Midbrain (tissue), 1 donor: ENCODE data around the gene TBX10.
"Not testable (repeated sequence)": the region's sequence is repeated elsewhere in the genome, so short reads cannot be mapped to it uniquely, and the experiment has no call there.

Source experiments
- DNase-seq: peaks from one replicate; lab custom pipeline; 2025; lab: John Stamatoyannopoulos, UW

The TBX10 gene

DNA sequence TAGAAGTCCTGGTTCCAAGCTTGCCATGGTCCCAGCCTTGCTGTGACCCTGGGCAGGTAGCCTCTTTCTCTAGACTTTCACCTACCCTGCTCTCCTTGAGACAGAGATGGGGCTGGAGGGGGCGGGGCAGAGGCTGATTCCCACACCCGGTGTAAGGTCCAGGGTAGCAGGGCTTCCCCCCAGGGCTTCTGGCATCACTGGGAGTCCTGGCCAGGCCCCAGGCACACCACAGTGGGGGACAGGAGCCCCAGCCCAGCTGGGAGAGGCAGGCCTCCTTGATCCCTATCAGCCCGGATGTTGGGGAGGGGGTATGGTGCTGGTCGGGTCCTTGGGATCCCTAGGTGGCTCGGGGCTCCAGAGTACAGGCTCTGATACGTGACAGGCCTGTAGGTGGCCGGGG is 8.2 kb downstream of the TBX10 start:
- no peak for DNase-seq

DNA sequence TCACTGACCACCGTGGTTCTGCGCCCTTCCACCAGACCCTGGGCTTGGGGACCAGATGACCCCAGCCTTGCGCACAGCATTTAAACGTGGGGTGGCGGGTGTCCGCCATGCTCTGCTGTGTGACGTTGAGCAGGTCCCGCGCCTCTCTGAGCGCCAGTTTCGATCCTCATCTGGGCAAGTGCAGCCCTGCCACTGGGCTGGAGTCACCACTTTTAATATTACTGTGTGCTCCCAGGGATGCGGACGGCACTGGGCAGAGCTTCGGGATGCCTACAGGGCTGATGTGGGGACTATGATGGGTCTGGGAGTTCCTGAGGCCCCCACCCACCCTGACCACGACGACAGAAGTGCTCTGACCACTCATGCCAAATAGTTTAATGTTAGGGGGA is 8.6 kb downstream of the TBX10 start:
- DNase-seq, result no peak

DNA sequence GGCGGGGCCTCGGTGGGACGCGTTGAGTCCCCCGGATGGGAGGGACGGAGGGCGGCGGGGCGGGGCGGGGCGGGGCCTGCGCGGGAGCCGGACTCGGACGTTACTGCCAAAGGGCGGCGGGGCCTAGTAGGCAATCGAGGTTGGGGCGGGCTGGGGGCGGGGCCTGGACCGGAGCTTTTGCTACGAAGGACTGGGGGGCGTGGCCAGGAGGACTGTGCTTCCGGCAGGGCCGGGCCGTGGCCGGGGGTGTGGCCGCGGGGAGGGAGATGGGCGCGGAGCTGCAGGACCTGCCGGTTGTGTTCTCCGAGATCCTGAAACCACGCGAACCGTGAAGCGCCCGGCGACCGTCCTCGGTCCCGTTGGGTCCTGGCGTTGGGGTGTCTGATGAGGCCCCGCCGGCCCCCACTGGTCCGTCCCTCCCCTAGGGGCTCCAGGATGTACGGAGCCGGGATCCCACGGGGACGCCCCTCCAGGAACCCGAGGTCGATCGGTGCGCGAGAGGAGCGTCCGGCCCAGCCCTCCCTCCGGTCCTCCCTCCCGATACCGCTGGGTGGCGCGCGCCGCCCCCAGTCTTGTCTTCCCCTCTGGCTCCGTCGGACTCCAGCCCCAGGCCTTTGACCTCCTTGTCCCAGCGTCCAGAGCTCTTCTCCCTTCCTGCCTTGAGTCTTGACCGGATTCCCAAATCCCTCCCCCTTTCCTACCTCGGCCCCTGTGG is 9.2 kb downstream of the TBX10 start:
- DNase-seq, result peak; percentile 97

DNA sequence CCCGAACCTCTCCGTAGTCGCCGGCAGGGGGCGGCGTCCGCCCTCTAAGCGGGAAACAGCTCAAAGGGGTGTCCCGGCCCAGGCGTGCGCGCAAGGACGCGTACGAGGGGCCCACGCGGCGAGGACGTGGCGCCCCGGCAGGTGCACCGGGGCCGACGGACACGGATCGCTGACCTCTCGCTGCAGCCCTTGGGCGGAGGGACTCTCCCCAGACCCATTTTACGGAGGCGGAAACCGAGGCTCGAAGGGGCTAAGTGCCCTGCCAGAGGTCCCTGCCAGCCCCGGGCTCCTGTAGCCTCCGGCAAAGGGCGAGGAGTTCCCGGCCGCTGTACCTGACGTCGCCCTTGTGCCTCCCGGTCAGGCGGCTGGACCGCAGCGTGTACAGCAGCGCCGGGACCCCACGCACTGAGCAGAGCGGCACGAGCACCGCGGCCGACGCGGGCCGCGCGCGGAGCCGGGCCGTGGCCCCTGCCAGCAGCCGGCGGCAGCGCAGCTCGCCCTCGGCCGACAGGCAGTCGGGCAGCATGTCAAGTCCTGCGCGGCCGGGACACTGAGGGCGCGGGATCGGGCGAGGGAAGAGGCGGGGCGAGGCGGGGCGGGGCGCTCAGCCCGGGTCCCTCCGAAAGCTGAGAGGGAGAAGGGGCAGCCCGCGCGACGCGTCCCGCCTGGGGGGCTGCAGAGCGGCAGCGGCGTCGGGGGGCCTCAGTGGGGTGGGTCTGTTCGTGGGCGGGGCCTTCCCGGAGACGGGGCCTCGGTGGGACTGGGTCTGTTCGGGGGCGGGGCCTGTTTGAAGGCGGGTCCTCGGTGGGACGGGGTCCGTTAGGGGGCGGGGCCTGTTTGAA is 10.0 kb downstream of the TBX10 start, which contains the start of gene NUDT8:
TSS of gene NUDT8 (minus strand) at position 552 of the 842 bp plus-strand sequence. CDS start at position 526, 26 bp downstream.
- peak; percentile 74 for DNase-seq

DNA sequence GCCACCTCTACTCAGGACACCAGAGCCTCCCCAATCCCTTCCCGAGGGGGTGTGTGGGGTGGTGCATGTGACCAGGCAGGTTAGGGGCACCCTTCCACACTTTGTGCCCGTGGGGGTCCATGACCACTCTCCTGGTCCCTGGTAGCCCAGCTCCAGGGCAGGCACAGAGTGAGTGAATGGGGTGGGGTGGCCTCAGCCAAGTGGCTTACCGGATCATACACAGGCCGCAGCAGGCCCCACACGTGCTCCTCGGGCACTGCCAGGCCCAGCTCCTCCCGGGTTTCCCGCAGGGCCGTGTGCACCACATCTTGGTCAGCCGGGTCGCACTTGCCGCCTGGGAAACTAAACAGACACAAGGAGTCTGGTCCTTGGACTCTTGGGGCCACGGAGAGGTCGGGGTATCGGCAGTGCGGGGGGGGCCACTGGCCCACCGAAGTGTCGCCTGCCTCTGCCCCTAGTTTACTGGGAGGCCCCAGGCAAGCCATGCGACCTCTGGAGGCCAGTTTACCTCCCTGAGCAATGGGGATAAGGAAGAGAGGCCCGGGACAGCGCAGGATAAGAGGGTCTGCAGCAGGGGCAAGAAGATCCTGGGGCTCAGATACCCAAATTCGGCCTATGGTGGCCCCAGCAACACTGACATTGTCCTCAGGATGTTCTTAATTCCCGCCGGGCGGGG is 10.7 kb downstream of the TBX10 start:
- no peak for DNase-seq

DNA sequence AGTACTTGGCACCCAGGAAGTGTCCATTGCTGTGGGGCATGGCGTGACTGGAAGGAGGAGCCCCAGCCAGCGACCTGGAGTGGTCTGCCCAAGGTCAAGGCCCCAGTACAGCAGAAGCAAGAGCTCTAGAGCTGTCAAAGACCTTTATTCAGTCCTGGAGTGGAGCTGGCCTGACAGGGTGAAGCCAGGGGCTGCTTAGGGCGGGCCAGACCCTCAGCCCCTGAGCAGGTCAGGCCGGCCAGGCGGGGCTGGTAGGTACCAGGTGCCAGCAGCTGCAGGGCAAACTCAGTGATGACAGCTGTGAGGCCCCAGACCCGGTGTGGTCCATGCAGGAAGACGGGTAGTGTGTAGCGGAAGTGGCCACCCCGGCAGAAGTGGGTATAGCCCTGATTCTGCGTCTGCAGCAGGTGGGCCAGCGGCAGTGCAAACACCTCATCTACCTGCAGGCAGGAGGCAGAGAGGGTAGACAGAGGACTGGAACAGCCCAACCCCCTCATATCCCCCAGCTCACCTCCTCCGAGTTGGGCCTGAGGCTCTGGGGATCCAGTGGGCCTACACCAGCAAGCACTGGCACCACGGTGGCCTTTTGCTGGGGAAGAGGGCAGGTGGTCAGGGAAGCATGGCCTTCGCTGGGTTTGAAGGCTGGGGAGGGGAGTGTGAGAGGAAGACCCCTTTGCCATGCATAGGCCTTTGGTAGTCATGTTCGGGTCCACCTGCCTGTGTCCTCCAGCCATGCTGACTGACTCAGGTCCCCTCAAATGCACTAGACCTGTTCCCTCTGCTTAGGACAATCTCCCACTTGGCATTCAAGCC is 11.5 kb downstream of the TBX10 start:
- no peak for DNase-seq

DNA sequence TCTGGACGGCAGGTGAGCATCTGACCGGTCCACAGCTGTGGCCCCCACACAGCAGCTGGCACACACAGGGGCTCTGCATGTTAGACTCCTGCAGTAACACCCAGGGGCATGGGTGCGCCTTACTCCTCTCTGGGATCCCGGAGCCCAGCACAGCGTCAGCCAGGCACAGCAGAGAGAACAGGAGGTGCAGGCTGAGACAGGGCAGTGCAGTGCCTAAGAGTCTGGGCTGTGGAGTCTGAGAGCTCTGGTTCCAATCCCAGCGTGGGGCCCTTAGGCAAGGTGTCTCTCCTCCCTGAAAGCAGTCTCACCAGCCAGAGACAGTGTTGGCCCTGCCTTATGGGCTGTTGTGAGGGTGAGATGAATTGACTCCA is 12.1 kb downstream of the TBX10 start:
- DNase-seq, result no peak

DNA sequence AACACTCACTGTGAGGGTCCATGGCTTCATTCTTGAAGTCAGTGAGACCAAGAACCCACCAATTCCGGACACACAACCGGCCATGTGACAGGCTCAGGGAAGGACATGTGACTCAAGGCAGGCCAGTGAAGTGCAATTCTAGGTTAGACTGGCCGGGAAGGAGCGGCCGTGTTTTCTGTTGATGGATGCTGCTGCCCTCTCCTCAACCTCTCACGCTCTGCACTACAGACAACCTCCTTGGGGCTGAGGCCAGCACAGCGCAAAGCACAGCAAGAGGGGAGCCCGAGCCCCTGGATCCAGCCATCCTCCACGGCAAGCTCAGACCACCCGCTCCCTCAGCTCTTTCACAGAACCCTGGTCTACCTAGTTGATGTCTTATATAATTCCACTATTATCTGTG is 12.6 kb downstream of the TBX10 start:
- no peak for DNase-seq

DNA sequence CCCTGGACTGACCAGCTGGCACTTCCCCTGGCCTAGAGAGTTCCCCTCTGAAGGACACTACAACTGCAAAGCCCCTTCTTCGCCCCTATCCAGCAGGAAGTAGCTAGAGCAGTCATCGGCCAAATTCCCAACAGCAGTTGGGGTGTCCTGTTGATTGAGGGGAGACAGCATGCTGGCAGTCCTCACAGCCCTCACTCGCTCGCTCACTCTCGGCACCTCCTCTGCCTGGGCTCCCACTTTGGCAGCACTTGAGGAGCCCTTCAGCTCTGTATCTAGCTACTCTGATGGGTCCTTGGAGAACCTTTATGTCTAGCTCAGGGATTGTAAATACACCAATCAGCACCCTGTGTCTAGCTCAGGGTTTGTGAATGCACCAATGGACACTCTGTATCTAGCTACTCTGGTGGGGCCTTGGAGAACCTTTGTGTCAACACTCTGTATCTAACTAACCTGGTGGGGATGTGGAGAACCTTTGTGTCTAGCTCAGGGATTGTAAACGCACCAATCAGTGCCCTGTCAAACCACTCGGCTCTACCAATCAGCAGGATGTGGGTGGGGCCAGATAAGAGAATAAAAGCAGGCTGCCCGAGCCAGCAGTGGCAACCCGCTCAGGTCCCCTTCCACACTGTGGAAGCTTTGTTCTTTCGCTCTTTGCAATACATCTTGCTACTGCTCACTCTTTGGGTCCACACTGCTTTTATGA is 13.3 kb downstream of the TBX10 start:
- DNase-seq, result not testable (repeated sequence)

DNA sequence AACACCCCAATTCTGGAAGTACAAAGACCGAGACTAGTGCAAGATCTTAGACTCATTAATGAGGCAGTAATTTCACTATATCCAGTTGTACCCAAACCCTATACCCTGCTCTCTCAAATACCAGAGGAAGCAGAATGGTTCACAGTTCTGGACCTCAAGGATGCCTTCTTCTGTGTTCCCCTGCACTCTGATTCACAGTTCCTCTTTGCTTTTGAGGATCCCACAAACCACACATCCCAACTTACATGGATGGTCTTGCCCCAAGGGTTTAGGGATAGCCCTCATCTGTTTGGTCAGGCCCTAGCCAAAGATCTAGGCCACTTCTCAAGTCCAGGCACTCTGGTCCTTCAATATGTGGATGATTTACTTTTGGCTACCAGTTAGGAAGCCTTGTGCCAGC is 15.8 kb downstream of the TBX10 start:
- DNase-seq, result not testable (repeated sequence)

DNA sequence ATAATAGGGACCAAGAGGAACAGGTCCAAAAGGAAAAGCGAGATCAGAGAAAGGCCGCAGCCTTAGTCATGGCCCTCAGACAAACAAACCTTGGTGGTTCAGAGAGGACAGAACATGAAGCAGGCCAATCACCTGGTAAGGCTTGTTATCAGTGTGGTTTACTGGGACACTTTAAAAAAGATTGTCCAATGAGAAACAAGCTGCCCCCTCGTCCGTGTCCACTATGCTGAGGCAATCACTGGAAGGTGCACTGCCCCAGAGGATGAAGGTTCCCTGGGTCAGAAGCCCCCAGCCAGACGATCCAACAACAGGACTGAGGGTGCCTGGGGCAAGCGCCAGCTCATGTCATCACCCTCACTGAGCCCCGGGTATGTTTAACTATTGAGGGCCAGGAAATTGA is 16.7 kb downstream of the TBX10 start:
- not testable (repeated sequence) for DNase-seq

DNA sequence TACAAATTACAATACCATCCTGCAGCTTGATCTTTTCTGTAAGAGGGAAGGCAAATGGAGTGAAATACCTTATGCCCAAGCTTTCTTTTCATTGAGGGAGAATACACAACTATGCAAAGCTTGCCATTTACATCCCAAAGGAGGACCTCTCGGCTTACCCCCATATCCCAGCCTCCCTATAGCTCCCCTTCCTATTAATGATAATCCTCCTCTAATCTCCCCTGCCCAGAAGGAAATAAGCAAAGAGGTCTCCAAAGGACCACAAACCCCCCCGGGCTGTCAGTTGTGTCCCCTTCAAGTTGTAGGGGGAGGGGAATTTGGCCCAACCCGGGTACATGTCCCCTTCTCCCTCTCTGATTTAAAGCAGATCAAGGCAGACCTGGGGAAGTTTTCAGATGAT is 17.6 kb downstream of the TBX10 start:
- DNase-seq, result not testable (repeated sequence)

DNA sequence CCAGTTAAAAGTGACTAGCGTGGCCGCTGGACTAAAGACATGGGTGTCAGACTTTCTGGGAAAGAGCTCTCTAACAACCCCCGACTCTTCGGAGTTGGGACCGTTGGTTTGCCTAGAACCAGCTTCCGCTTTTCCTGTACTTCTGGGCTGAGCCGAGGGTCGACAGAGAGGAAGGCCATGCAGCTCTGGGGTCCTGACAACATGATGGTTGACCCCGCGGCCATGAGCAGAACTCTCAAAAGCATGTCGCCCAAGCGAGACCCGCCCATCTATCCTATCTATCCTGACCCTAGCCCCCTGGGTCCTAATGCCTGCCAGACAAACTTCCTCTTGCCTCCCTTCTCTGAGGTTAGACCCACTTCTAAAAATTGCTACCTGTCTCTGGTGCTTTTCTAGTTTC is 18.9 kb downstream of the TBX10 start:
- DNase-seq, result not testable (repeated sequence)

DNA sequence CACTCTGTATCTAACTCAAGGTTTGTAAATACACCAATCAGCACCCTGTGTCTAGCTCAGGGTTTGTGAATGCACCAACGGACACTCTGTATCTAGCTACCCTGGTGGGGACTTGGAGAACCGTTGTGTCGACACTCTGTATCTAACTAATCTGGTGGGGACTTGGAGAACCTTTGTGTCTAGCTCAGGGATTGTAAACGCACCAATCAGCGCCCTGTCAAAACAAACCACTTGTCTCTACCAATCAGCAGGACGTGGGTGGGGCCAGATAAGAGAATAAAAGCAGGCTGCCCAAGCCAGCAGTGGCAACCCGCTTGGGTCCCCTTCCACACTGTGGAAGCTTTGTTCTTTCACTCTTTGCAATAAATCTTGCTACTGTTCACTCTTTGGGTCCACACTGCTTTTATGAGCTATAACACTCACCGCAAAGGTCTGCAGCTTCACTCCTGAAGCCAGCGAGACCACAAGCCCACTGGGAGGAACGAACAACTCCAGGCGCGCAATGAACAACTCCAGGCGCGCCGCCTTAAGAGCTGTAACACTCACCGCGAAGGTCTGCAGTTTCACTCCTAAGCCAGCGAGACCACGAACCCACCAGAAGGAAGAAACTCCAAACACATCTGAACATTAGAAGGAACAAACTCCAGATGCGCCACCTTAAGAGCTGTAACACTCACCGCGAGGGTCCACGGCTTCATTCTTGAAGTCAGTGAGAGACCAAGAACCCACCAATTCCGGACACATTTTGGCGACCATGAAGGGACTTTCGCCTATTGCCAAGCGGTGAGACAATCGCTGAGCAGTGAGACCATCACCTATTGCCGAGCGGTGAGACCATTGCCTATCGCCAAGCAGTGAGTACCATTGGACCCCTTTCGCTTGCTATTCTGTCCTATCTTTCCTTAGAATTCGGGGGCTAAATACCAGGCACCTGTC is 19.6 kb downstream of the TBX10 start:
- DNase-seq, result not testable (repeated sequence)

DNA sequence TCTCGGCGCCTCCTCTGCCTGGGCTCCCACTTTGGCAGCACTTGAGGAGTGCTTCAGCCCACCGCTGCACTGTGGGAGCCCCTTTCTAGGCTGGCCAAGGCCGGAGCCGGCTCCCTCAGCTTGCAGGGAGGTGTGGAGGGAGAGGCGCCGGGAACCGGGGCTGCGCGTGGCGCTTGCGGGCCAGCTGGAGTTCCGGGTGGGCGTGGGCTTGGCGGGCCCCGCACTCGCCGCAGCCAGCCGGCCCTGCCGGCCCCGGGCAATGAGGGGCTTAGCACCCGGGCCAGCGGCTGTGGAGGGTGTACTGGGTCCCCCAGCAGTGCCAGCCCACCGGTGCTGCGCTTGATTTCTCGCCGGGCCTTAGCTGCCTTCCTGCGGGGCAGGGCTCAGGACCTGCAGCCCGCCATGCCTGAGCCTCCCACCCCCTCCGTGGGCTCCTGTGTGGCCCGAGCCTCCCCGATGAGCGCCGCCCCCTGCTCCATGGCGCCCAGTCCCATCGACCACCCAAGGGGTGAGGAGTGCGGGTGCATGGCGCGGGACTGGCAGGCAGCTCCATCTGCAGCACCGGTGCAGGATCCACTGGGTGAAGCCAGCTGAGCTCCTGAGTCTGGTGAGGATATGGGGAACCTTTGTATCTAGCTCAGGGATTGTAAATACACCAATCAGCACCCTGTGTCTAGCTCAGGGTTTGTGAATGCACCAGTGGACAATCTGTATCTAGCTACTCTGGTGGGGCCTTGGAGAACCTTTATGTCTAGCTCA is 20.5 kb downstream of the TBX10 start:
- DNase-seq, result not testable (repeated sequence)

DNA sequence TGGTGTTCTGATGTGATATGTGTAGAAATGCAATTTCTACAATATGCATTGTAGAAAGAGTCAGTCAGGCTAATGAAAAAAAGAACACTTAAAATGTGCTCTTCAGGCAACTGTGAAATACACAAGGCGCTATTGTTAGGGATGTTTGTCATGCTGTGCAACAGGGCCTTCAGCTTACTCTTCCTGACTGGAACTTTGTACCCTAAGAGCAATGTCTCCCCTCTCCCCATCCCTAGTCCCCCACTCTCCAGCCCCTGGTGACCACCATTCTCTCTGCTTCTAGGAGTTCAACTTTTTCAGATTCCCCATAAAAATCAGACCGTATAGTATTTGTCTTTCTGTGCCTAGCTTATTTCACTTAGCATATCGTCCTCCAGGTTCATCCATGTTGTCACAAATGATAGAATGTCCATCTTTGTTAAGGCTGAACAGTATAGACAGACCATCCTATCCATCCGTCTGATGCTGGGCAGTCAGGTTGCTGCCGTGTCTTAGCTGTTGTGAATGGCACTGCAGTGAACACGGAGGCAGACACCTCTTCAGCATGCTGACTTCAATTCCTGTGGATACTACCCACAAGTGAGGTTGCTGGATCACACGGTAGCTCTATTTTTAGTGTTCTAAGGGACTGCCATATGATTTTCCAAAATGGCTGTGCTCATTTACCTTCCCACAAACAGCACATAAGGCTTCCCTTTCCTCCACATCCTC is 22.2 kb downstream of the TBX10 start:
- no peak for DNase-seq

DNA sequence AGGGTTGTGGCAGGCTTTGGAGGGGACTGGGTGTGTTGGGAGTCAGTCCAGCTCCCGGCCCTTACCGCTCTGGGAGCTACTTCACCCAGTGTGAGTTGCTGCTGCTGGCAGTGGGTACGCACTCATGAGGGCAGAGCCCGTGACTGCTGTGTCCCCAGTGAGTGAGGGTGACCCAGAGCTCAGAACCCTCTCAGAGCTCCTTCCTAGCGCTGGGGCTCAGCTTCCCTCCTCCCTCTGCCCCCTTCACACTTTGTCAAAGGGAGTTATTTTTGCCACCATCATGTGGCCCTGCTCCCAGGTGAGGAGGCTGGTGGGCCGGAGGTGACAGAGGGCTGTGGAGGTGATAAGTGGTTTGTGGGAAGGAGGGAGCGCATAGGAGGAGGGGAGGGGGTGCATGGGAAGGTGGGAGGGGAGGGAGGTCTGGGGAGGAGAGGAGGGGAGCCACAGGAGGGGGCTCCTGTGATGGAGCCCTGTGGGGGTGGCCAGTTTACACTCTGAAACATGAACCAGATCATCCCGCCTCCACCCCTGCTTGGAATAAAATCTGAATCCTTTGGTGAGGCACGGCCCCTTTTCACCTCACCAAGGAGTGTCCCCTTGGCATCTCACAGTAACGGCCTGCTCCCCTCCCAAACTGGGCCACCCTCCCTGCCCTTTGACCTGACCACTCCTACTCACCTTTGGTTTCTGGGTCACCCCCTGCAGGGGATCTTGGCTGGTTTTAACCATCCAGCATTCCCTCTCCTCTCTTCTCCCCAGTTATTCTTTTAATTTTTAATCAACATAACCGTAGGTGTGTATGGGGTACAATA is 22.9 kb downstream of the TBX10 start:
- DNase-seq, result no peak
